ENCODE data around the gene INSIG1.

INSIG1 gene

GRCh38 chr7:155265144-155265543, 32.5 kb upstream of the INSIG1 start:
- no peaks in the 10 kb centered on the region for H4K20me1 ChIP-seq (ENCODE audit: insufficient read depth, low read length, poor library complexity, severe bottlenecking)
- no peaks in the 10 kb centered on the region for H3F3A ChIP-seq (ENCODE audit: low read depth)
- no peaks in the 10 kb centered on the region for H3K36me3 ChIP-seq (ENCODE audit: insufficient read depth, low read length)
- H3K4me1 ChIP-seq (ENCODE audit: insufficient read depth, low read length, poor library complexity, severe bottlenecking) = peaks cover 9% of the 10 kb centered on the region
- no peaks in the 10 kb centered on the region for H3K9me3 ChIP-seq (ENCODE audit: insufficient read depth, low read depth, low read length)
- no peak overlapping the region for H3K4me3 ChIP-seq (ENCODE audit: low read length, poor library complexity, severe bottlenecking)
- no peak overlapping the region for H3K9ac ChIP-seq (ENCODE audit: low read depth, low read length, poor library complexity, severe bottlenecking)
- no peak for TF ChIP-seq EZH2phosphoT487 (IDR thresholded peaks at IDR 0.05; ENCODE audit: borderline replicate concordance)
- no peak for TF ChIP-seq CTCF (conservative IDR thresholded peaks at IDR 0.05; ENCODE audit: low read length)
- H2AFZ ChIP-seq (ENCODE audit: low read length) = no peak overlapping the region
- H3K79me2 ChIP-seq (ENCODE audit: insufficient read depth, low read length) = no peaks in the 10 kb centered on the region
- no peak overlapping the region for H3K4me2 ChIP-seq (ENCODE audit: low read depth, low read length, poor library complexity, severe bottlenecking)
- H3K27me3 ChIP-seq (ENCODE audit: insufficient read depth, low read length, poor library complexity, severe bottlenecking) = no peaks in the 10 kb centered on the region
- H3K9me2 ChIP-seq (replicated peaks; ENCODE audit: low read depth, low read length) = no peaks in the 10 kb centered on the region

- Histone ChIP-seq H4K20me1 (ENCODE audit: insufficient read depth, low read length, poor library complexity, severe bottlenecking) (no peaks in the 10 kb centered on the region), H3K9ac (ENCODE audit: low read depth, low read length, poor library complexity, severe bottlenecking) (no peak overlapping the region), H3F3A (ENCODE audit: low read depth) (no peaks in the 10 kb centered on the region), H3K9me2 (replicated peaks; ENCODE audit: low read depth, low read length) (no peaks in the 10 kb centered on the region), H3K4me1 (ENCODE audit: insufficient read depth, low read length, poor library complexity, severe bottlenecking) (peaks cover 12% of the 10 kb centered on the region), H3K27me3 (ENCODE audit: insufficient read depth, low read length, poor library complexity, severe bottlenecking) (no peaks in the 10 kb centered on the region), H3K36me3 (ENCODE audit: insufficient read depth, low read length) (no peaks in the 10 kb centered on the region), H3K9me3 (ENCODE audit: insufficient read depth, low read depth, low read length) (no peaks in the 10 kb centered on the region), H3K79me2 (ENCODE audit: insufficient read depth, low read length) (no peaks in the 10 kb centered on the region), H3K4me2 (ENCODE audit: low read depth, low read length, poor library complexity, severe bottlenecking) (no peak overlapping the region), H2AFZ (ENCODE audit: low read length) (no peak overlapping the region), H3K4me3 (ENCODE audit: low read length, poor library complexity, severe bottlenecking) (no peak overlapping the region)
- TF ChIP-seq CTCF (conservative IDR thresholded peaks at IDR 0.05; ENCODE audit: low read length) (no peak), EZH2phosphoT487 (IDR thresholded peaks at IDR 0.05; ENCODE audit: borderline replicate concordance) (no peak)
These were observed 31.7 kb upstream of the INSIG1 start for GRCh38 chr7:155265961-155266360.

- Histone ChIP-seq H3F3A (ENCODE audit: low read depth) (no peaks in the 10 kb centered on the region), H3K4me2 (ENCODE audit: low read depth, low read length, poor library complexity, severe bottlenecking) (no peak overlapping the region), H4K20me1 (ENCODE audit: insufficient read depth, low read length, poor library complexity, severe bottlenecking) (no peaks in the 10 kb centered on the region), H3K9me3 (ENCODE audit: insufficient read depth, low read depth, low read length) (no peaks in the 10 kb centered on the region), H3K9ac (ENCODE audit: low read depth, low read length, poor library complexity, severe bottlenecking) (no peak overlapping the region), H3K27me3 (ENCODE audit: insufficient read depth, low read length, poor library complexity, severe bottlenecking) (no peaks in the 10 kb centered on the region), H3K79me2 (ENCODE audit: insufficient read depth, low read length) (no peaks in the 10 kb centered on the region), H3K4me3 (ENCODE audit: low read length, poor library complexity, severe bottlenecking) (no peak overlapping the region), H3K4me1 (ENCODE audit: insufficient read depth, low read length, poor library complexity, severe bottlenecking) (peaks cover 14% of the 10 kb centered on the region), H3K9me2 (replicated peaks; ENCODE audit: low read depth, low read length) (no peaks in the 10 kb centered on the region), H3K36me3 (ENCODE audit: insufficient read depth, low read length) (no peaks in the 10 kb centered on the region), H2AFZ (ENCODE audit: low read length) (no peak overlapping the region)
- TF ChIP-seq EZH2phosphoT487 (IDR thresholded peaks at IDR 0.05; ENCODE audit: borderline replicate concordance) (no peak), CTCF (conservative IDR thresholded peaks at IDR 0.05; ENCODE audit: low read length) (no peak)
These were observed 31.2 kb upstream of the INSIG1 start for GRCh38 chr7:155266440-155266839.

Data from Loucy (cell line).